Measurements from ENCODE around the gene SUFU. TPM values are rescaled to one million over a fixed set of nuclear protein-coding genes. Genes with fewer than 3 reads are reported as not detected.
A peak's percentile ranks its signal among the peaks of the same experiment; 100 is the strongest.

SUFU gene
- total RNA-seq, 1 experiment from 2014 or later = 6.3 TPM

DNA sequence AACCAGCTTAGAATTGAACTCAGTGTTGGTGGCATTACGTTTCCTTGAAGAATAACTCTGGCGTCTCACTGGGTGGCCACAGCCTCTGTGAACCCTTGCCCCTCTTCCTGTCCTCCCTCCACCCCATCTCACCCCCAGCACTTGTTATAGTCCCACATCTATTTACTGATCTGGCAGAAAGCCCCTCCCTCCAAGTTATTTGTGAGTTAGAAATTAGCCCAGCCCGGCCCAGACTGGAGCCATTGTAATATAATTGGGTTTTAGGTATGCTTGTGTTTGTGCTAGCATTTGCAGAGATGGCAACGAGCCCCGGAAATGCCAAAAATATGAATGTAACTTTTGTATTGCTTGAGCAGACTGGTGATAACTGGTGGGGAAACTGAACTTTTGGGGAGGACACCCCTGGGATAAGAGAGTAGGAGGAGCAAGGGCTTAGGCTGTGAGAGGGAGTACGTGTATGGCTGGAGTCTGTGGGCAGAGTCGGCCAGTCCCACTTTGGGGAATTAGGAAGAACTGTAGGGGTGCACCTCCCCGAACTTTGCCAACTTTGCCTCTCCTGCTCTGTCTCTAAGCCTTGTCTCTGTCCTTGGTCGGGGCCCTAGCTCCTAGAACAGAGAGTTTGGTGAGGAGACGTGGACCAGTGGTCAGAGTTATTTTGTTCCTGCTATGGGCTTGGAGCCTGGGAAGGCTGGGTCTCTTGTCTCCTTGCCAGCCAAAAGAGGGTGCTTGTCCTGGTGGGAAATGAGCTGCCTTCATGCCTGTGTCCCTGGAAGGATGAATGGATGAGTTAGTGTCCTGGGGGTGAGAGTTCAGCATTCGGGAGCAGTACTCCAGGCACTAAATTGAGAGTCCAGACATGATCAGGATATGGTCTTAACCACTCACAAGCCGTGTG, 121.2 kb downstream of the SUFU start:
- Mint-ChIP-seq H3K36me3 (ENCODE audit: insufficient read depth, unreplicated experiment) (no peaks in the 10 kb centered on the region), H3K27ac (ENCODE audit: low read depth, unreplicated experiment) (no peak overlapping the region), H3K9me3 (ENCODE audit: unreplicated experiment) (no peaks in the 10 kb centered on the region), H3K27me3 (ENCODE audit: insufficient read depth, unreplicated experiment) (no peaks in the 10 kb centered on the region), H3K4me3 (ENCODE audit: unreplicated experiment) (no peak overlapping the region), H3K4me1 (ENCODE audit: insufficient read depth, unreplicated experiment) (peaks cover 27% of the 10 kb centered on the region)
- TF ChIP-seq, protein P1, sequence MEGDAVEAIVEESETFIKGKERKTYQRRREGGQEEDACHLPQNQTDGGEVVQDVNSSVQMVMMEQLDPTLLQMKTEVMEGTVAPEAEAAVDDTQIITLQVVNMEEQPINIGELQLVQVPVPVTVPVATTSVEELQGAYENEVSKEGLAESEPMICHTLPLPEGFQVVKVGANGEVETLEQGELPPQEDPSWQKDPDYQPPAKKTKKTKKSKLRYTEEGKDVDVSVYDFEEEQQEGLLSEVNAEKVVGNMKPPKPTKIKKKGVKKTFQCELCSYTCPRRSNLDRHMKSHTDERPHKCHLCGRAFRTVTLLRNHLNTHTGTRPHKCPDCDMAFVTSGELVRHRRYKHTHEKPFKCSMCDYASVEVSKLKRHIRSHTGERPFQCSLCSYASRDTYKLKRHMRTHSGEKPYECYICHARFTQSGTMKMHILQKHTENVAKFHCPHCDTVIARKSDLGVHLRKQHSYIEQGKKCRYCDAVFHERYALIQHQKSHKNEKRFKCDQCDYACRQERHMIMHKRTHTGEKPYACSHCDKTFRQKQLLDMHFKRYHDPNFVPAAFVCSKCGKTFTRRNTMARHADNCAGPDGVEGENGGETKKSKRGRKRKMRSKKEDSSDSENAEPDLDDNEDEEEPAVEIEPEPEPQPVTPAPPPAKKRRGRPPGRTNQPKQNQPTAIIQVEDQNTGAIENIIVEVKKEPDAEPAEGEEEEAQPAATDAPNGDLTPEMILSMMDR (IDR thresholded peaks at IDR 0.05; ENCODE audit: unreplicated experiment) = no peak
- BruUV-seq (replicated peaks) = no TSS peak
- CTCF ChIA-PET = interaction anchor here (0.6 to 1.3 kb wide), 5 partner anchors 10 to 394 kb away, joined by 3 to 4 read pairs (median 3); partner anchors contain the start of gene TRIM8
- POLR2A ChIA-PET = interaction anchor here (4.4 kb wide), 1 partner anchor 17 kb away, joined by 29 read pairs; no protein-coding TSS in a partner anchor
- intact Hi-C loops (cut with micrococcal nuclease) = no loop called here
- DNase-seq (ENCODE audit: unreplicated experiment) = no peak

DNA sequence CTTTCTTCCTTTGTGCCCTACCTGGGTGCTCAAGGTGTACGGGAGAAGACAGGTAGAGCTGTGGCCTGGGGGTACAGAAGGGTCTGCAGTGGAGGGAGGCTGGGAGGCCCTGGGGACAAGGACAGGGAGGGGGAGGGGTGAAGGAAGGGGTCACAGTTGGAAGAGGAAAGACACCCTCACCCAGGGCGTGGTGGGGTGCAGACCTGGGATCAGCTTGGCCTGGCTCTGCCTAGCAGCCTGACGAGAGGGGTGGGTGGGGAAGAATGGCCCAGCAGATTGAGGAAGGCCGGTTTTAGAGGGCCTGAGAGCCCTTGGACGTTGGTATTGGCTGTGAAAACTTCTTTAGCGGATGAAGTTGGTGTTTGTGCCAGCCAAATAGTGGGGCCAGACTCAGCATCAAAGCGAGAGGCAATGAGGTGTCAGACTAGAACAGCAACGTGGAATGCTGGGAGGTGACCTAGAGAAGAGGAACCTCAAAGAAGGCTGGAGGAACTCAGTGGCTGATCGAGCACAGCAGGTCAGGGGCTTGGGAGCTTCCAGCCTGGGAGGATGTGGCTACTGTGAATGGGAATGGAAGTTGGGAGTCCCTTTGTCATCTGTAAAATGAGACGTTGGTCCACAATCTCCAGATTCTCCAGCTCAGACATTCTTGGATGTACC, 122.4 kb downstream of the SUFU start:
- TF ChIP-seq, protein P1 (IDR thresholded peaks at IDR 0.05; ENCODE audit: unreplicated experiment) = no peak
- H3K9me3 Mint-ChIP-seq (ENCODE audit: unreplicated experiment) = no peaks in the 10 kb centered on the region
- no peak for DNase-seq (ENCODE audit: unreplicated experiment)
- intact Hi-C loops (cut with micrococcal nuclease) = no loop called here
- BruUV-seq (replicated peaks) = no TSS peak
- no peak overlapping the region for H3K27ac Mint-ChIP-seq (ENCODE audit: low read depth, unreplicated experiment)
- no peak overlapping the region for H3K4me3 Mint-ChIP-seq (ENCODE audit: unreplicated experiment)
- H3K4me1 Mint-ChIP-seq (ENCODE audit: insufficient read depth, unreplicated experiment) = peaks cover 31% of the 10 kb centered on the region
- no peaks in the 10 kb centered on the region for H3K36me3 Mint-ChIP-seq (ENCODE audit: insufficient read depth, unreplicated experiment)
- no peaks in the 10 kb centered on the region for H3K27me3 Mint-ChIP-seq (ENCODE audit: insufficient read depth, unreplicated experiment)
- POLR2A ChIA-PET = interaction anchor here (0.7 to 4.4 kb wide), 3 partner anchors 16 to 524 kb away, joined by 3 to 29 read pairs (median 15); partner anchors contain the start of gene TRIM8
- CTCF ChIA-PET = interaction anchor here (0.6 kb wide), 1 partner anchor 1649 kb away, joined by 5 read pairs; no protein-coding TSS in a partner anchor

DNA sequence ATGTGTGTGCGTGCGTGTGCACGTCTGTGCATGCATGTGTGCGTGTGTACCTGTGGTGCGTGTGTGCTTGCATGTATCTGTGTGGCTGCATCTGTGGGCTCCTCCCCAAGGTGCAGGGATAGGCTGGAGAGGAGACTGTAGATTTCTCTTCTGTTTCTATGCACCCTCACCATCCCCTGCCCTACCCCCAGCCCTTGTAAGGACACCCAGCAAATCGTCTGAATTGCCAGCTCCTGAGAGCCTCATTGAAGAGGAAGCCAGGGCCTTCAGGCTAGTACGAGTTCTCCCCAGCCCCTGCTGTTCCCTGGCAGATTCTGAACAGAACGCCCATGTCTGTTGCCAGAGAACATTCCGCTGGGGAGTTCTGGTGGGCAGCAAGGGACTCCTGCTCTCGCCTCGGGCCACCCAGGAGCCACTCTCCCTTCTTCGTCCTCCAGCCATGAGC, 123.5 kb downstream of the SUFU start:
- no TSS peak for BruUV-seq (replicated peaks)

More for the DNA sequence above, 123.5 kb downstream of the SUFU start:
- TF ChIP-seq, protein P1 (IDR thresholded peaks at IDR 0.05; ENCODE audit: unreplicated experiment) = no peak
- no peak for DNase-seq (ENCODE audit: unreplicated experiment)
- no peaks in the 10 kb centered on the region for H3K9me3 Mint-ChIP-seq (ENCODE audit: unreplicated experiment)
- H3K27ac Mint-ChIP-seq (ENCODE audit: low read depth, unreplicated experiment) = peak overlapping the region; percentile 53
- ChIA-PET POLR2A (interaction anchor here (0.6 to 4.4 kb wide), 5 partner anchors 15 to 284 kb away, joined by 3 to 29 read pairs (median 3); partner anchors contain the start of genes ARL3, SFXN2 and TRIM8), CTCF (interaction anchor here (0.9 to 1.1 kb wide), 2 partner anchors 17 to 124 kb away, joined by 3 read pairs; partner anchors contain the start of gene TRIM8)
- intact Hi-C loops (cut with micrococcal nuclease) = no loop called here
- peaks cover 35% of the 10 kb centered on the region for H3K4me1 Mint-ChIP-seq (ENCODE audit: insufficient read depth, unreplicated experiment)
- no peaks in the 10 kb centered on the region for H3K36me3 Mint-ChIP-seq (ENCODE audit: insufficient read depth, unreplicated experiment)
- H3K4me3 Mint-ChIP-seq (ENCODE audit: unreplicated experiment) = no peak overlapping the region
- H3K27me3 Mint-ChIP-seq (ENCODE audit: insufficient read depth, unreplicated experiment) = no peaks in the 10 kb centered on the region
